Right lobe of liver (tissue), 6 donors: ENCODE measurements around the gene BCCIP. TPM values are rescaled to one million over a fixed set of nuclear protein-coding genes. Genes with fewer than 3 reads are reported as not detected.

Experiments used
- ATAC-seq, 4 donors: fragments of 200-7000 bp; cut with Tn5 transposase; one replicate each; pipeline ENCODE4 v1.9.1; 2020; ENCODE audit warnings: mild to moderate bottlenecking in 4 of 4, moderate library complexity in 4 of 4
- DNase-seq, 3 donors: peaks; one replicate each; pipeline ENCODE4 v3.0.0-alpha.2; 2020
- H3K27ac ChIP-seq, 3 donors: fragments of 200-600 bp; one replicate each; pipeline ENCODE4 v1.8.0; 2022
- H3K27me3 ChIP-seq, 2 donors: fragments of 200-600 bp; one replicate each; pipeline ENCODE4 v1.8.0; 2022
- H3K36me3 ChIP-seq, 4 donors: fragments of 200-600 bp; sonication (generic) in 1 of 4; one replicate each; pipeline versions ENCODE4 v1.5.1 to v1.8.0; 2017 to 2022; ENCODE audit warnings: control low read depth in 1 of 4
- H3K4me1 ChIP-seq, 4 donors: fragments of 200-600 bp; sonication (generic) in 1 of 4; one replicate each; pipeline versions ENCODE4 v1.5.1 to v1.8.0; 2017 to 2022; ENCODE audit warnings: control low read depth in 1 of 4
- H3K4me3 ChIP-seq, 3 donors: fragments of 200-600 bp; one replicate each; pipeline ENCODE4 v1.8.0; 2022
- H3K9me3 ChIP-seq, 4 donors: fragments of 200-600 bp; sonication (generic) in 1 of 4; one replicate each; pipeline versions ENCODE4 v1.5.1 to v1.8.0; 2017 to 2022; ENCODE audit warnings: control low read depth in 1 of 4
- POLR2A ChIP-seq: fragments of 450-650 bp; IDR thresholded peaks from one replicate; pipeline ENCODE4 v1.6.1; 2017; ENCODE audit warnings: antibody characterized with exemption, mild to moderate bottlenecking
- WGBS: methylation state at CpG from one replicate; pipeline ENCODE4 v1.1.6; 2018; ENCODE audit warnings: low coverage, low lambda C conversion rate; ENCODE audit not compliant: insufficient coverage; ENCODE audit errors: missing lambda C conversion rate; 5-methylcytosine and 5-hydroxymethylcytosine counted together
- intact Hi-C, 2 donors: fragments of 100-400 bp; cut with DNase I; formaldehyde crosslinking; loops; one replicate each; pipeline versions ENCODE4 v1.11.2 to v1.14.1; 2022
- total RNA-seq, 6 experiments: library from RNA; depleted of rRNA in 2 of 6; stranded (reverse); fragments of >200 nt in 2 of 6; fragmentation: NEBNext Ultra II Directional in 3 of 6; extraction: Animal tissue kit (Norgen Biotek cat#: 25700) in 3 of 6; gene quantifications; one replicate each; pipeline versions ENCODE4 v1.1.0 to v1.2.4, GENCODE V29; 2016 to 2023
- TF ChIP-seq, protein P1 (sequence below), 4 donors: fragments of 200-600 bp in 3 of 4; fragments of 450-650 bp in 1 of 4; IDR thresholded peaks; one replicate each; pipeline versions ENCODE4 v1.5.1 to v1.8.0; 2016 to 2022; ENCODE audit warnings: antibody characterized with exemption in 4 of 4, mild to moderate bottlenecking in 2 of 4
- donor health status: DM: no; HTN: yes; CAD: no.
- donor health status: DM: no; HTN: no; CAD: no.
- donor health status: DM: no; HTN: no; CAD: no.
- donor health status: DM: no; HTN: yes; CAD: no.
- donor health status: DM: no; HTN: yes; CAD: no.

Gene BCCIP
- total RNA-seq, 6 experiments from 2014 or later: 25.9 to 43.3 (median 29.6) TPM

DNA sequence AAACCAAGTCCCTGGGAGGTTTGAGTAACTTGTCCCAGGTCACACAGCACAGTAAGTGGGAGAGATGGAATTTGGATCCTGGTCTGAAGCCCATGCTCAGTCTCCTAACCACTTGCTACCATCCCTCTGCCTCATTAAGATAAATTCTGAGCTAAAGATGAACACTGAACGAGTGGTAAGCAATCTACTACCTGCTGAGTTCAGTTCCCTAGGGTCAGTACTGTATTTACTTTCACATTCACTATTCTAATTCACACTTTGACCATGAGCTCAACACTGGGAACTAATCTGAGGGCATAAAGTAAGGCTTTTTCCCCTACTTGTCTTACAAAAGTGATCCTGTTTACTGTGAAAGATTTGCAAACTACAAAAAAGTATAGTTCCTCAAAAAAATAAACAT is 2.6 kb upstream of the BCCIP start:
- no peak for DNase-seq
- Histone ChIP-seq H3K27ac (no peak overlapping the region), H3K27me3 (no peaks in the 10 kb centered on the region), H3K36me3 (peaks cover 0 to 4% (median 0%) of the 10 kb centered on the region in 4 donors), H3K4me3 (no peak overlapping the region), H3K4me1 (peaks cover 0 to 32% (median 9%) of the 10 kb centered on the region in 4 donors), H3K9me3 (no peaks in the 10 kb centered on the region)
- intact Hi-C loops: no loop called here
- no peak for TF ChIP-seq POLR2A
- TF ChIP-seq, protein P1, sequence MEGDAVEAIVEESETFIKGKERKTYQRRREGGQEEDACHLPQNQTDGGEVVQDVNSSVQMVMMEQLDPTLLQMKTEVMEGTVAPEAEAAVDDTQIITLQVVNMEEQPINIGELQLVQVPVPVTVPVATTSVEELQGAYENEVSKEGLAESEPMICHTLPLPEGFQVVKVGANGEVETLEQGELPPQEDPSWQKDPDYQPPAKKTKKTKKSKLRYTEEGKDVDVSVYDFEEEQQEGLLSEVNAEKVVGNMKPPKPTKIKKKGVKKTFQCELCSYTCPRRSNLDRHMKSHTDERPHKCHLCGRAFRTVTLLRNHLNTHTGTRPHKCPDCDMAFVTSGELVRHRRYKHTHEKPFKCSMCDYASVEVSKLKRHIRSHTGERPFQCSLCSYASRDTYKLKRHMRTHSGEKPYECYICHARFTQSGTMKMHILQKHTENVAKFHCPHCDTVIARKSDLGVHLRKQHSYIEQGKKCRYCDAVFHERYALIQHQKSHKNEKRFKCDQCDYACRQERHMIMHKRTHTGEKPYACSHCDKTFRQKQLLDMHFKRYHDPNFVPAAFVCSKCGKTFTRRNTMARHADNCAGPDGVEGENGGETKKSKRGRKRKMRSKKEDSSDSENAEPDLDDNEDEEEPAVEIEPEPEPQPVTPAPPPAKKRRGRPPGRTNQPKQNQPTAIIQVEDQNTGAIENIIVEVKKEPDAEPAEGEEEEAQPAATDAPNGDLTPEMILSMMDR (IDR thresholded peaks at IDR 0.05): no peak
- ATAC-seq: peak in 1 of 4 donors; percentile 23
- WGBS: 14% methylated on average over 1 of the region's 1 CpG

DNA sequence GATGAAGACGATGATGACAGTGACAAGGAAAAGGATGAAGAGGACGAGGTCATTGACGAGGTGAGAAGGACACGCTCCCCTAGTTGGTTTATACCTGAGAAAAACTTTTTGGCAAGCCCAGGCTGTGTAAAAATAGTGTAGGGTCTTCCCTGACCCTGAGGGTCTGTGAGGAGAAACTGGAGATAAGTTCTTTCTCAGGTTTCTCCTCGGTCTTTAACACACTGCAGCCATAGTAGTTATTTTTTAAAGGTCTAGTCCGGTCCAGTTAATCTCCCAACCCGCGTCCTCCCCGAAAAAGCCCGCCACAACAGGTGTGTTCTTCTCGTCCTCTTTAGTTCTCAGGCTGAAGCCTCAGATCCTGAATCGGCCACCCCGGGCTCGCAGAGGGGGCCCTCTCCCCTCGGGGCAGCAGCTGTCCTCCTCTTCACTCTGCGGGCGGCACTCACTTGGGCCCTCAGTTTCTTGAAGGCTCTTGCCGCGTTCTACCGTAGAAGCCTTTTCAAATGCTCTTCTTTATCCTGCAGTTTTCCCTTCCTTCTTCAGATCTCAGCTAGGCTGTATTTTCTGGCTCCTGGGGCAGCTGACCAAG is 411 bp downstream of the BCCIP start:
- Histone ChIP-seq H3K4me1 (peaks cover 0 to 36% (median 15%) of the 10 kb centered on the region in 4 donors), H3K9me3 (no peaks in the 10 kb centered on the region), H3K27ac (peak overlapping the region; percentile 89 to 97 (median 94)), H3K4me3 (peak overlapping the region; percentile 80 to 99 (median 98)), H3K27me3 (no peaks in the 10 kb centered on the region), H3K36me3 (peaks cover 0 to 23% (median 5%) of the 10 kb centered on the region in 4 donors)
- ATAC-seq (peak in 1 of 4 donors; percentile 4), DNase-seq (no peak)
- intact Hi-C loops: no loop called here
- TF ChIP-seq, protein P1 (IDR thresholded peaks at IDR 0.05): no peak
- TF ChIP-seq POLR2A: no peak
- 0% methylated on average over 15 of the region's 20 CpGs for WGBS

DNA sequence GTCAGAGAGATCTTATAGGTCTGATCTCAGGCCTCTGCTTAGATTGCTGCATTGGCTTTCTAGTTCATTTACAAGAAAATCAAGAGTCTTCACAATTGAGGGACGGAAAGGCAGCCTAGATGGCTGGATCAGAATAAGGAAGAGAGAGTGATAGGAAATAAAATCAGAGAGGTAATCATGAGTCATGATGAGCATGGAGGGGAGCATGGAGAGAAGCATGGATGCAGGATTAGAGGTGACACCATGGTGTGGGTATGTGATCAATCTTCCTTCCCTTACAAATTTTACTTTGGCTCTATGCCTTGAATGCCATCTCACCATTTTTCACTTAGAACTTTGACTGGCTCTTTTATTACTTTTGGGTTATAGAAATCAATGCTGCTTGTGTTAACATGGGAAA is 1.4 kb downstream of the BCCIP start:
- ATAC-seq (peak in 1 of 4 donors; percentile 17), DNase-seq (no peak)
- Histone ChIP-seq H3K27me3 (no peaks in the 10 kb centered on the region), H3K36me3 (peaks cover 0 to 32% (median 11%) of the 10 kb centered on the region in 4 donors), H3K4me1 (peaks cover 0 to 36% (median 15%) of the 10 kb centered on the region in 4 donors), H3K27ac (no peak overlapping the region), H3K9me3 (no peaks in the 10 kb centered on the region), H3K4me3 (peak overlapping the region in 2 of 3 donors; percentile 80 to 99)
- TF ChIP-seq, protein P1 (IDR thresholded peaks at IDR 0.05): no peak
- no peak for TF ChIP-seq POLR2A
- 67% methylated on average over 1 of the region's 1 CpG for WGBS
- intact Hi-C loops: no loop called here

DNA sequence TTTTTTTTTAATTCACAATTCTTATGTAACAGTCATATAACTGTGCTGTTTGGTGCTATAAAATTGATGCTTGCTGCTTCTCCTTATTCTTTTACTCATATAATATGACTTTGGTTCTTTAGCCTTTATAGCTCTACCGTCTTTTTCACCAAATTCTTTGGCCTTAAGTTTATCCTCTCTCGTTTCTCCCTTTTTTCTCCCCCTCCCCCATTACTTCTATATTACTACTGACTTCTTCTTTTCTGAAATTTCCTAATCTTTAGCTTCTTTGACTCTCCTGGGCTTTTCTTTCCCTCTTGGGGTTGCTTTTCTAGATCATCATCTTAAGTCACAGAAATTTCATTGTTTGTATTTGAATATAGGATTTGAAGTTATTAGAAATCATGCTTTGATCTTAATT is 3.8 kb downstream of the BCCIP start:
- intact Hi-C loops: no loop called here
- H3K27ac ChIP-seq: no peak overlapping the region
- no peaks in the 10 kb centered on the region for H3K9me3 ChIP-seq
- peaks cover 0 to 30% (median 14%) of the 10 kb centered on the region in 4 donors for H3K4me1 ChIP-seq
- no peak for DNase-seq
- no peaks in the 10 kb centered on the region for H3K27me3 ChIP-seq
- H3K4me3 ChIP-seq: no peak overlapping the region
- TF ChIP-seq, protein P1 (IDR thresholded peaks at IDR 0.05): no peak
- TF ChIP-seq POLR2A: no peak
- H3K36me3 ChIP-seq: peaks cover 0 to 56% (median 26%) of the 10 kb centered on the region in 4 donors
- no peak for ATAC-seq
- WGBS: 80% methylated on average over 2 of the region's 2 CpGs
